Right atrium auricular region (tissue), 2 donors: ENCODE data around the gene SLC16A12. TPM values are rescaled to one million over a fixed set of nuclear protein-coding genes. Genes with fewer than 3 reads are reported as not detected.
"Not testable (repeated sequence)": the region's sequence is repeated elsewhere in the genome, so short reads cannot be mapped to it uniquely, and the experiment has no call there.

ENCODE experiments used
- DNase-seq: peaks from one replicate; pipeline ENCODE4 v3.0.0-alpha.2; 2019; ENCODE audit warnings: low spot score
- H3K27ac ChIP-seq, 2 donors: fragments of 200-600 bp; sonication (generic); 1 replicate in 1 of 2; 2 replicates in 1 of 2; pipeline ENCODE4 v1.5.1; 2016 to 2019
- H3K27me3 ChIP-seq, 2 donors: fragments of 200-600 bp; sonication (generic); one replicate each; pipeline versions ENCODE4 v1.5.1 to v1.6.0; 2017 to 2019
- H3K36me3 ChIP-seq: fragments of 200-600 bp; sonication (generic); one replicate; pipeline ENCODE4 v1.5.1; 2016
- H3K4me1 ChIP-seq, 2 donors: fragments of 200-600 bp; sonication (generic); one replicate each; pipeline versions ENCODE4 v1.5.1 to v1.6.0; 2017 to 2019
- H3K4me3 ChIP-seq, 2 donors: fragments of 200-600 bp; sonication (generic); 1 replicate in 1 of 2; 2 replicates in 1 of 2; pipeline ENCODE4 v1.5.1; 2017 to 2019; ENCODE audit warnings: mild to moderate bottlenecking in 1 of 2, moderate library complexity in 1 of 2
- H3K9me3 ChIP-seq, 2 donors: fragments of 200-600 bp; sonication (generic); one replicate each; pipeline ENCODE4 v1.5.1; 2019
- CTCF ChIP-seq, 2 donors: fragments of 200-600 bp; sonication (generic); IDR thresholded peaks; one replicate each; pipeline ENCODE4 v1.5.1; 2019; ENCODE audit warnings: antibody characterized with exemption in 2 of 2
- total RNA-seq, 2 donors: library from RNA; depleted of rRNA; stranded (reverse); fragments of >200 nt; gene quantifications; one replicate each; pipeline ENCODE4 v1.1.0, GENCODE V29; 2016

The SLC16A12 gene
- total RNA-seq, 2 donors from 2014 or later: 6.0 to 10.0 TPM

- Histone ChIP-seq H3K36me3 (no peaks in the 10 kb centered on the region), H3K9me3 (no peaks in the 10 kb centered on the region), H3K4me1 (peaks cover 0 to 19% of the 10 kb centered on the region in 2 donors), H3K27ac (no peak overlapping the region), H3K27me3 (no peaks in the 10 kb centered on the region), H3K4me3 (no peak overlapping the region)
- TF ChIP-seq CTCF (IDR thresholded peaks at IDR 0.05): no peak
- no peak for DNase-seq
Measured at GRCh38 chr10:89547853-89548513, 12.6 kb upstream of the SLC16A12 start.

GRCh38 chr10:89546651-89547050 is 11.3 kb upstream of the SLC16A12 start:
- H3K27ac ChIP-seq, DNase-seq, H3K36me3 ChIP-seq, H3K9me3 ChIP-seq, H3K27me3 ChIP-seq, H3K4me3 ChIP-seq: not testable (repeated sequence)
- H3K4me1 ChIP-seq: peaks cover 0 to 14% of the 10 kb centered on the region in 2 donors

GRCh38 chr10:89543841-89544240 is 8.4 kb upstream of the SLC16A12 start:
- TF ChIP-seq CTCF (IDR thresholded peaks at IDR 0.05): no peak
- no peaks in the 10 kb centered on the region for H3K36me3 ChIP-seq
- H3K4me1 ChIP-seq: peaks cover 0 to 3% of the 10 kb centered on the region in 2 donors
- H3K27me3 ChIP-seq: no peaks in the 10 kb centered on the region
- no peak overlapping the region for H3K27ac ChIP-seq
- DNase-seq: no peak
- no peak overlapping the region for H3K4me3 ChIP-seq
- H3K9me3 ChIP-seq: no peaks in the 10 kb centered on the region

GRCh38 chr10:89540420-89540949 is 5.1 kb upstream of the SLC16A12 start:
- no peaks in the 10 kb centered on the region for H3K36me3 ChIP-seq
- H3K4me1 ChIP-seq: peaks cover 0 to 4% of the 10 kb centered on the region in 2 donors
- H3K27ac ChIP-seq: no peak overlapping the region
- no peak overlapping the region for H3K4me3 ChIP-seq
- DNase-seq: no peak
- H3K27me3 ChIP-seq: no peaks in the 10 kb centered on the region
- no peak for TF ChIP-seq CTCF (IDR thresholded peaks at IDR 0.05)
- H3K9me3 ChIP-seq: no peaks in the 10 kb centered on the region

GRCh38 chr10:89537364-89537763 is 2.0 kb upstream of the SLC16A12 start:
- H3K36me3 ChIP-seq: no peaks in the 10 kb centered on the region
- H3K4me1 ChIP-seq: peaks cover 0 to 4% of the 10 kb centered on the region in 2 donors
- H3K27ac ChIP-seq: no peak overlapping the region
- no peaks in the 10 kb centered on the region for H3K9me3 ChIP-seq
- no peak for DNase-seq
- no peak overlapping the region for H3K4me3 ChIP-seq
- H3K27me3 ChIP-seq: no peaks in the 10 kb centered on the region
- no peak for TF ChIP-seq CTCF (IDR thresholded peaks at IDR 0.05)

- Histone ChIP-seq H3K4me3 (peak overlapping the region; percentile 53 to 68), H3K27ac (peak overlapping the region; percentile 70 to 80), H3K9me3 (no peaks in the 10 kb centered on the region), H3K36me3 (no peaks in the 10 kb centered on the region), H3K4me1 (peaks cover 0 to 4% of the 10 kb centered on the region in 2 donors), H3K27me3 (no peaks in the 10 kb centered on the region)
- TF ChIP-seq CTCF (IDR thresholded peaks at IDR 0.05): no peak
- DNase-seq: no peak
Measured at GRCh38 chr10:89536013-89536354, 590 bp upstream of the SLC16A12 start.
